ENCODE results near the gene AJM1.

DNA sequence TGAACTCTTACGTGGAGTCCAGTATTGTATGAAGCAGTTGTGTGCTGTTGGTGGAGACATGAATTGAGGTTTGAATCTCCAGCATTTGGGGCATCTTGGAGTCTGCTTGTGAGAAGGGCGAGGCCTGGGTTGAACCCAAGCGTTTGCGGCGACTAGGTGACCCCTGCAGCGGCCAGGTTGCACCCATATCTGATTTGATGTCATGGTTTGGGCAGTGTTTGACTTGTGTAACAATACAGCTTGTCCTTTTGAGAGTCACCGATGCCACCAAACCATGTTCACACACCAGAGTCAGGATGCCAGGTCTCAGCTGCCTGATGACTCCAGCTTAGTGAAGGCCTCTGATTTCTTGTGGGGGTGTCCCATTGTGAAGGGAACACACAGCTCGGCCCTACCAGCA, 46.2 kb downstream of the AJM1 start:
- TF ChIP-seq, protein P1, sequence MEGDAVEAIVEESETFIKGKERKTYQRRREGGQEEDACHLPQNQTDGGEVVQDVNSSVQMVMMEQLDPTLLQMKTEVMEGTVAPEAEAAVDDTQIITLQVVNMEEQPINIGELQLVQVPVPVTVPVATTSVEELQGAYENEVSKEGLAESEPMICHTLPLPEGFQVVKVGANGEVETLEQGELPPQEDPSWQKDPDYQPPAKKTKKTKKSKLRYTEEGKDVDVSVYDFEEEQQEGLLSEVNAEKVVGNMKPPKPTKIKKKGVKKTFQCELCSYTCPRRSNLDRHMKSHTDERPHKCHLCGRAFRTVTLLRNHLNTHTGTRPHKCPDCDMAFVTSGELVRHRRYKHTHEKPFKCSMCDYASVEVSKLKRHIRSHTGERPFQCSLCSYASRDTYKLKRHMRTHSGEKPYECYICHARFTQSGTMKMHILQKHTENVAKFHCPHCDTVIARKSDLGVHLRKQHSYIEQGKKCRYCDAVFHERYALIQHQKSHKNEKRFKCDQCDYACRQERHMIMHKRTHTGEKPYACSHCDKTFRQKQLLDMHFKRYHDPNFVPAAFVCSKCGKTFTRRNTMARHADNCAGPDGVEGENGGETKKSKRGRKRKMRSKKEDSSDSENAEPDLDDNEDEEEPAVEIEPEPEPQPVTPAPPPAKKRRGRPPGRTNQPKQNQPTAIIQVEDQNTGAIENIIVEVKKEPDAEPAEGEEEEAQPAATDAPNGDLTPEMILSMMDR (IDR thresholded peaks at IDR 0.05; ENCODE audit: low read depth, low read length): no peak
- no peak for TF ChIP-seq EZH2phosphoT487 (IDR thresholded peaks at IDR 0.05; ENCODE audit: low read depth)

Measured in OCI-LY3 (cell line).